Right renal pelvis (tissue), 4 donors: ENCODE results near the gene MCOLN2. TPM values are rescaled to one million over a fixed set of nuclear protein-coding genes. Genes with fewer than 3 reads are reported as not detected.
"Not testable (repeated sequence)": the region's sequence is repeated elsewhere in the genome, so short reads cannot be mapped to it uniquely, and the experiment has no call there.

Experiments
- DNase-seq, 4 donors: peaks; one replicate each; pipeline ENCODE4 v3.0.0-alpha.2; 2013; ENCODE audit warnings: low read depth in 4 of 4, low spot score in 3 of 4, missing footprints in 1 of 4
- polyA plus RNA-seq, 4 donors: library from polyadenylated mRNA; unstranded; fragments of 120-200 nt; gene quantifications; one replicate each; pipeline ENCODE4 v1.2.1, GENCODE V29; 2013; ENCODE audit not compliant: insufficient read length in 4 of 4

MCOLN2 gene
- polyA plus RNA-seq, 4 donors = 0.29 to 1.4 (median 0.62) TPM

GRCh38 chr1:84988588-84988987 is 8.3 kb downstream of the MCOLN2 start:
- no peak for DNase-seq

DNA sequence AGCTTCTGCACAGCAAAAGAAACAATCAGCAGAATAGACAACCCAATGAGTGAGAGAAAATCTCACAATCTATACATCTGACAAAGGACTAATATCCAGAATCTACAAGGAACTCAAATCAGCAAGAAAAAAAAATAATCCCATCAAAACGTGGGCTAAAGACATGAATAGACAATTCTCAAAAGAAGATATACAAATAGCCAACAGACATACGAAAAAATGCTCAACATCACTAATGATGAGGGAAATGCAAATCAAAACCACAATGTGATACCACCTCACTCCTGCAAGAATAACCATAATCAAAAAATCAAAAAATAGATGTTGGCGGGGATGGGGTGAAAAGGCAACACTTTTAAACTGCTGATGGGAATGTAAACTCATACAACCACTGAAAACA is 10.4 kb downstream of the MCOLN2 start:
- DNase-seq = not testable (repeated sequence)

- DNase-seq = no peak
Measured at GRCh38 chr1:84985365-84985764, 11.5 kb downstream of the MCOLN2 start.

DNA sequence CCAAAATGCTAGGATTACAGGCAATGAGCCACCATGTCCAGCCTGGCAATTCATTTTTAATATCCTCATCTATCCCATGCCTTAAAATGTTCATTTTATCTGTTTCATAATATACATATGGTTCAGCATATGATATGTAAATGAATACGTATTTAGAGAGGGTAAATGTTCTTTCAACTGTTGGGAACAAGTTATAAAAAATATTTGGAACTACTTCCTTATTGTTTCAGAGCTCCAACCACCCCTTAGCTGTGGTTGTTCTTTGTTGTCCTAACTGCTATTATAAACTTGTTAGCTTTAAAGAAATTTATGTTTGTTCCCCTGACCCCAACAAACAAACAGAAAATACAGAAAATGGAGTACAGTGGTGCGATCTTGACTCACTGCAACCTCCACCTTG is 14.5 kb downstream of the MCOLN2 start:
- DNase-seq = no peak

GRCh38 chr1:84975035-84975434 is 21.9 kb downstream of the MCOLN2 start:
- DNase-seq = no peak

DNA sequence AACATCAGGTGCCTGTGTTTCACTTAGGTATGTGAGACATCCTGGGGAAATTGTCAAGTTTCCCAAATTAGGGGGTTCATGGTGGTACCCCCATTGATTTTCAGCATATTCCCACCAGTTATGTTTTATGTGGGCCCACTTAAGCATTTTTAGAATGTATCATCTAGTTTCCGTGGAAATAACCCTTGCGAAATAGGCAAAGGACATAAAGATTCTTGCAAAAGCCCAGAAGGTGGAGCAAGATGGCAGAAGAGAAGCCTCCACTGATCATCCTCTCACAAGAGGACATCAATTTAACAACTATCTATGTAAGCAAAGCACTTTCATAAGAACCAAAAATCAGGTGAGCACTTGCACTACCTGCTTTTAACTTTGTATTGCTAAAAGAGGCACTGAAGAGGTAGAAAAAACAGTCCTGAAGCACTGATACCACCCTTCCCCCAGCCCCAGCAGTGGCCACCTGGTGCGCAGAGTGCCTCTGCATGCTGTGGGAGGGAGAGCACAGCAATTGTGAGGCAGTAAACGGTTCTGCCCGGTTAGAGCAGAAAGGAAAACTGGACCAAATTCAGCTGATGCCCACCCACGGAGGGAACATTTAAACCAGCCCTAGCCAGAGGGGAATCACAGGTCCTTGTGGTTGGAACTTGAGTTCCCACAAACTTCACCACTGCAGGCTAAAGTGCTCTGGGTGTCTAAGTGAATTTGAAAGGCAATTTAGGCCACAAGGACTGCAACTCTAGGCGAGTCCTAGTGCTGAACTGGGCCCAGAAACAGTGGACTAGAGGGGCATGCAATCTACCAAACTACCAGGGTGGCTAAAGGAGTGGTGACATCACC is 23.2 kb downstream of the MCOLN2 start:
- DNase-seq = no peak

GRCh38 chr1:84972377-84972987 is 24.4 kb downstream of the MCOLN2 start:
- DNase-seq = no peak

DNA sequence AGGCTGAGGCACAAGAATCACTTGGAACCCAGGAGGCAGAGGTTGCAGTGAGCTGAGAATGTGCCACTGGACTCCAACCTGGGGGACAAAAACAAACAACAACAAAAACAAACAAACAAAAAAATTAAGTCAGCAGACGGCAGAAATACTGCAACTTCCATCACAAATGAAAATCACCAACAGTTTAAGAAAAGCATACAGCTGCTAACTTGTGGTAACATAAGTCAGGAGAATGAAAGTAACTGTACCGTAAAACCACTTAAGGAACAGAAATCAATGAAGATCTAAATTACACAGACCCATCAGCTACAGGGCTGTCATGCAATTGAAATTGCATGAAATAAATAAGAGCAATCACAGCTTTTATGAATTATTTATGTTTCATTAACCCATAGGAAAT is 25.0 kb downstream of the MCOLN2 start:
- no peak for DNase-seq

GRCh38 chr1:84969489-84970250 is 27.2 kb downstream of the MCOLN2 start:
- no peak for DNase-seq

DNA sequence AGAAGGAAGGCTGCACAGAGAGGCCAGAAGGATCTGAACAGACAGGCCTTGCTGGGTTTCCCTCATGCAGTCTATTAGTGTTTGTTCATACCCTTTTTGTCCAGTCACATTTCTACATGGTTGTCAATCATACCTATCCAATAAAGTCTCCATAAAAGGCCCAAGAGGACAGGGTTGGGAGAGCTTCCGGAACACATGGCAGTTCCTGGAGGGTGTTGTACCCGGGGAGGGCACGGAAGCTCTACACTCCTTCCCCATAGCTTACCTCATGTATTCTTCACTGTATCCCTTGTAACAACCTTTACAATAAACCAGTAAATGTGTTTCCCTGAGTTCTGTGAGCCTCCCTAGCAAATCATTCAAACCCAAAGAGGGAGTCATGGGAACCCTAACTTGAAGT is 28.0 kb downstream of the MCOLN2 start:
- DNase-seq = no peak

GRCh38 chr1:84968101-84968500 is 28.8 kb downstream of the MCOLN2 start:
- DNase-seq = no peak

- no peak for DNase-seq
Measured at GRCh38 chr1:84967666-84968065, 29.2 kb downstream of the MCOLN2 start.

DNA sequence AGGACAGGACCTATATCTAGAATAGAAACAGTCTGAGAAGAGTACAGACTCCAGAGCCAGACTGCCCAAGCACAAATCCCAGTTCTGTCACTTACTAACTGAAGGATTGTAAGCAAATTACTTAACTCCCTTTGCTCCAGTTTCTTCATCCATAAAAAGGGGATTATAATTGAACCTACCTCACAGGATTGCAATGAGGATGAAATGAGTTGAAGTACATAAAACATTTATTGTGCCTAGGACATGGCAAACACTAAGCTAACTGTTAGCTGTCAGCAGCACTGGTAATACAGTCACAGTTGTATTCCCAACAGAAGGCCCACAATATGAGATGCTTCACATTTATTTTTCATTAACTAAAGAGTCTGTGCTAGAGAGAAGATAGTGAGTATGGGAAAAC is 33.9 kb downstream of the MCOLN2 start:
- DNase-seq = no peak

GRCh38 chr1:84961316-84961715 is 35.6 kb downstream of the MCOLN2 start:
- DNase-seq = no peak

- no peak for DNase-seq
Measured at GRCh38 chr1:84960371-84960770, 36.5 kb downstream of the MCOLN2 start.

- no peak for DNase-seq
Measured at GRCh38 chr1:84959294-84959693, 37.6 kb downstream of the MCOLN2 start.

GRCh38 chr1:84957966-84958365 is 38.9 kb downstream of the MCOLN2 start:
- no peak for DNase-seq

DNA sequence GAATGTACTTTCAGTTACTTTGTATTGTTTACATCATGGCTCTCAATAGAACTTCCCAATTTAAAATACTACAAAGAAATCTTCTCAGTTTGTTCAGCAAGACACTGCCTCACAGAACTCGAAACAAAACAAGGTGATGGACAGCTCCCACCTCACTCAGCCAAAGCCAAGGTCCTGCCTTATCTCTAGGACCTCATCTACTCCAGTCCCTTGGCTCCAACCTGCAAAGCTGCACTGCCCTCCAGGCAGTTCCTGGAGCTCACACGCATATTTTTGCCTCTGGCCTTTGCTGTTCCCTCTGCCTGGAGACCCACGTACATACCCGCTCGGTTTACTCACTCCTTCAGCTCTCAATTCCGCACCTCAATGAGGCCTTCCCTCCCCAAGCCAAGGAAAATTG is 40.3 kb downstream of the MCOLN2 start:
- DNase-seq = no peak

DNA sequence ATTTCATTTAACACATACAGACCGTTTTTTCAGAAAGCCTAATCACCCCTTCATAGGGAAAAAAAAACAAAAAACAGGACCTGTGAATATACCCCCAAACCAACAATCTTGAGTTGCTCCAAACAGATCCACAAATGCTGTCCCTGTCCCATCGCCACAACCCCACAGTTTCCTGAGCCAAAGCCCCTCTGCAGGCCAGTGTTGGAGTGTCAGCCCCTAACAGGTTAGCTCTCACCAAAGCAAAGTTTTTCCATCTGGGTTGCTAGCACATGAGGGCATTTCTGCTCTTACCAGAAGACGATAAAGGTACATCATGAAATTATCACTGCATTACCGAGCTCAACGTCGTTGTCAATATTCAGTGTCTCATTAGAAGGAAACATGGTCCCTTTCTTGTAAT is 40.8 kb downstream of the MCOLN2 start:
- no peak for DNase-seq

- DNase-seq = no peak
Measured at GRCh38 chr1:84949664-84950063, 47.2 kb downstream of the MCOLN2 start.

DNA sequence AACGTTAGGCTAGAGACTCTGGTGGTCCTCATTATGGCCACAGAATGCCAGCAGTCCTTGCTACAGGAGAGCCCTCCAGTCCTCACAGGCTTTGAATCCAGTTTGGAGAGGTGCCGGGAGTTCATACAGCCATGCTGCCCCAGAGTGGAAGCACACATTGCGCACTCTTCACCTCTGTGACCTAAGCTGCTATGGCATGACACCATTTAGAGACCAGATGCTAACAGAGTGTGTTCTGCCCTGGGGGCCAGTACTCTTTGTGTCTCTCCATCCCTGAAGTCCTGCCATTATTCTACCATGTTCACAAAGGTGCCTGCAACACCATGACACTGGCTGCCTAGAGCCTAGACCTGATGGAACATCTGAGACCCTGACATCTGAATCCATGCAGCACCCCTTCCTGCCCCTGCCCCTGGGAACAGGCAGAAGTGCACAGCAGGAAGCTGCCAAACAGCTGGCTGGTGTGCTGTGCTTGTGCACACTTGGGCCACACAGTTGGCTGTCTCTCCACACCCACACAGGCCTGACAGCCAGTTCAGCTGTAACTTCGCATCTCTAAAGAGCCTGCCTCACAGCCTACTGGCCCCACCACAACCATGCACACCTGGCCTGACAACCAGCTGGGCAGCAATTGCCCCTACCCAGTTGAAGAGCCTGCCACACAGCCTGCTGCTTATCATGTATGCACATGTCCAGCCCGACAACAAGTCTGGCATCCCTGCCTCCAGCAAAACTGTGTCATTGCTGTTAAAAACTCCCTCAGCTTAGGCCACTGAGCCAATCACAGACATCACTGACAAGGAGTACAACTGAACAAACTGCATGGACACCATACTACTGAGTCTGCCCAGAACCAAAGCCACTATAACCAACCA is 49.1 kb downstream of the MCOLN2 start:
- no peak for DNase-seq
